ENCODE results near the gene SLC6A6. TPM values are rescaled to one million over a fixed set of nuclear protein-coding genes. Genes with fewer than 3 reads are reported as not detected.
A peak's percentile ranks its signal among the peaks of the same experiment; 100 is the strongest.

The SLC6A6 gene
- total and polyA plus RNA-seq, 11 donors: 9.1 to 121 (median 34.9) TPM

DNA sequence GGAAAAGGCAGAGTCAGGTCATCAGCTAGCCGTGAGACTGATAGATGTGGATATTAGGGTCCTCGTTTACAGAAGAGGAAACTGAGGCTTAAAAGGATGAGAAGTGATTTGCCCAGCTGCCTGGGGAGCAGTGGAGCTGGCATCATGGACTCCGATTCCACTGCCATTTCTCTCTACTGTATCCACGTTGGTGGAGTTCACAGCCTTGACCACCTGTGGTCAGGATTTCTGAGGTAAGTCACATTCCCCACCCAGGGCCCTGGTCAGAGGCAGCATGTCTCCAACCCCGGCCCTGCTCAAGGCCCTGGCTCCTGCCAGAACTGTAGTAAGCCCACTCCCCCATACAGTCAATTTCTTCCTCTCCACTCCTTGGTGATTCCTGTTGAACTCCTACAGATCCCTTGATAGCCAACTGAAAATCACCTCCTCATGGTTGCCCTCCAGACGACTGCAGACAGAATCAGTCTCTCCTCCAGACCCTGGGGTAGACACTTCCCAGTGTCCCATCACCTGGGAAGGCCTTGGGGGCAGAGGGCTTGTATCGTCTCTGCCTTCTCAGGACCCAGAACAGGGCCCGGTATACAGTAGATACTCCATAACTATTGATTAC, 41.2 kb upstream of the SLC6A6 start:
- Histone ChIP-seq H3K9me3 (no peaks in the 10 kb centered on the region), H3K4me3 (no peak overlapping the region), H3K4me1 (peaks cover 0 to 10% (median 3%) of the 10 kb centered on the region in 12 donors), H3K27me3 (peaks cover 0 to 13% (median 0%) of the 10 kb centered on the region in 9 donors), H3K36me3 (no peaks in the 10 kb centered on the region), H3K27ac (no peak overlapping the region)
- intact Hi-C loops (cut with DNase I): no loop called here
- DNase-seq: no peak
- TF ChIP-seq POLR2A (IDR thresholded peaks at IDR 0.05): no peak
- TF ChIP-seq, protein P1, sequence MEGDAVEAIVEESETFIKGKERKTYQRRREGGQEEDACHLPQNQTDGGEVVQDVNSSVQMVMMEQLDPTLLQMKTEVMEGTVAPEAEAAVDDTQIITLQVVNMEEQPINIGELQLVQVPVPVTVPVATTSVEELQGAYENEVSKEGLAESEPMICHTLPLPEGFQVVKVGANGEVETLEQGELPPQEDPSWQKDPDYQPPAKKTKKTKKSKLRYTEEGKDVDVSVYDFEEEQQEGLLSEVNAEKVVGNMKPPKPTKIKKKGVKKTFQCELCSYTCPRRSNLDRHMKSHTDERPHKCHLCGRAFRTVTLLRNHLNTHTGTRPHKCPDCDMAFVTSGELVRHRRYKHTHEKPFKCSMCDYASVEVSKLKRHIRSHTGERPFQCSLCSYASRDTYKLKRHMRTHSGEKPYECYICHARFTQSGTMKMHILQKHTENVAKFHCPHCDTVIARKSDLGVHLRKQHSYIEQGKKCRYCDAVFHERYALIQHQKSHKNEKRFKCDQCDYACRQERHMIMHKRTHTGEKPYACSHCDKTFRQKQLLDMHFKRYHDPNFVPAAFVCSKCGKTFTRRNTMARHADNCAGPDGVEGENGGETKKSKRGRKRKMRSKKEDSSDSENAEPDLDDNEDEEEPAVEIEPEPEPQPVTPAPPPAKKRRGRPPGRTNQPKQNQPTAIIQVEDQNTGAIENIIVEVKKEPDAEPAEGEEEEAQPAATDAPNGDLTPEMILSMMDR (IDR thresholded peaks at IDR 0.05): no peak
- ATAC-seq: no peak
- 85 to 92% (median 91%) methylated on average over 8 of the region's 8 CpGs for WGBS, 4 donors

- 81 to 84% (median 83%) methylated on average over 3 of the region's 3 CpGs for WGBS, 4 donors
- intact Hi-C loops (cut with DNase I): no loop called here
- H3K27ac ChIP-seq: no peak overlapping the region
These were observed 39.5 kb upstream of the SLC6A6 start for GRCh38 chr3:14362890-14363289.

DNA sequence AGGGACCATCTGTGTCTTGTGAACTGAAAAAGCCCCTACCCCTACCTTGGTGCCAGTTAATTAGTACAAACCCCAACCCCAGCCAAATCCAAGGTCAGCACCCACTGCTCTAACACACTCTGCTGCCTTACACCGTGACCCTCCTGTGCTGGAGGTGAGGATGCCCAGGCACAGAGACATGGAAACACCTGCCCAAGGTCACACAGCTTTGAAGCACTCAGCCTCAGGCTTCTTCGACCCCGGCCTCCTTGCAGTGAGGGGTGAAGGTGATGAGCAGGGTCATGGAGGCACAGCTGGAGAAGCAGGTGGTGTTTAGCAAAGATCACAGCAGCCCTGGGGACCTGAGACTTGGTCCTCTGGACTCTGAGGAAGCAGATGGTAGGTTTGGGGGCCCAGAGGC, 39.0 kb upstream of the SLC6A6 start:
- TF ChIP-seq POLR2A (IDR thresholded peaks at IDR 0.05): no peak
- TF ChIP-seq, protein P1 (IDR thresholded peaks at IDR 0.05): no peak
- ATAC-seq: no peak
- DNase-seq: no peak
- Histone ChIP-seq H3K9me3 (no peaks in the 10 kb centered on the region), H3K4me1 (peaks cover 0 to 10% (median 2%) of the 10 kb centered on the region in 12 donors), H3K27ac (no peak overlapping the region), H3K4me3 (no peak overlapping the region), H3K27me3 (peaks cover 0 to 18% (median 0%) of the 10 kb centered on the region in 9 donors), H3K36me3 (no peaks in the 10 kb centered on the region)
- 86 to 97% (median 90%) methylated on average over 3 of the region's 3 CpGs for WGBS, 4 donors
- intact Hi-C loops (cut with DNase I): no loop called here

More at GRCh38 chr3:14362890-14363289, 39.5 kb upstream of the SLC6A6 start:
- Histone ChIP-seq H3K9me3 (no peaks in the 10 kb centered on the region), H3K36me3 (no peaks in the 10 kb centered on the region), H3K4me1 (peaks cover 0 to 10% (median 3%) of the 10 kb centered on the region in 12 donors), H3K4me3 (no peak overlapping the region), H3K27me3 (peaks cover 0 to 13% (median 0%) of the 10 kb centered on the region in 9 donors)
- no peak for ATAC-seq
- no peak for TF ChIP-seq POLR2A (IDR thresholded peaks at IDR 0.05)
- TF ChIP-seq, protein P1 (IDR thresholded peaks at IDR 0.05): no peak
- DNase-seq: no peak

DNA sequence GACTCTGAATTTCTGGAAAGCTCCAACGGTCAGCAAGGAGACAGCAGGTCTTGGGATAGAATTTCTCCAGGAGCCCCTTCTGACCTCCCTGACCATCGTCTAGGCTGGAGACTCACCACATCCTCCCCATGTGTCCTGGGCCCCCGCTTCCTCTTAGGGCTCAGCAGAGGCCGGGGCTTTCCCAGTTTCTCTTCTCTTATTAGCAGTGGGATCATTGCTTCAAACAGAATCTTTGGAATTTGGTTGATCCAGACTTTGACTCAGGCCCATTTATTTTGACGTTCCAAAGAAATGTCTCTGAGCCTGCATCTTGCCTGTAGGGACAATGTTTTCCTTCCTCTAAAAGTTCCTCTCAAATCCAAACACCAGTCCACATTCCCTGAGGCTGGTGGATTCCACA, 38.4 kb upstream of the SLC6A6 start:
- Histone ChIP-seq H3K27ac (no peak overlapping the region), H3K4me1 (peaks cover 0 to 10% (median 0%) of the 10 kb centered on the region in 12 donors), H3K27me3 (peaks cover 0 to 19% (median 0%) of the 10 kb centered on the region in 9 donors), H3K36me3 (no peaks in the 10 kb centered on the region), H3K9me3 (no peaks in the 10 kb centered on the region), H3K4me3 (no peak overlapping the region)
- WGBS, 4 donors: 56 to 74% (median 59%) methylated on average over 5 of the region's 5 CpGs
- DNase-seq (no peak), ATAC-seq (peak in 1 of 4 donors; percentile 36)
- intact Hi-C loops (cut with DNase I): no loop called here
- TF ChIP-seq, protein P1 (IDR thresholded peaks at IDR 0.05): no peak
